ENCODE measurements around the gene NEK11. TPM values are rescaled to one million over a fixed set of nuclear protein-coding genes. Genes with fewer than 3 reads are reported as not detected.

NEK11 gene
- polyA plus RNA-seq, 1 of the 3 experiments (the other 2 are of a cell fraction) = 4.7 TPM

DNA sequence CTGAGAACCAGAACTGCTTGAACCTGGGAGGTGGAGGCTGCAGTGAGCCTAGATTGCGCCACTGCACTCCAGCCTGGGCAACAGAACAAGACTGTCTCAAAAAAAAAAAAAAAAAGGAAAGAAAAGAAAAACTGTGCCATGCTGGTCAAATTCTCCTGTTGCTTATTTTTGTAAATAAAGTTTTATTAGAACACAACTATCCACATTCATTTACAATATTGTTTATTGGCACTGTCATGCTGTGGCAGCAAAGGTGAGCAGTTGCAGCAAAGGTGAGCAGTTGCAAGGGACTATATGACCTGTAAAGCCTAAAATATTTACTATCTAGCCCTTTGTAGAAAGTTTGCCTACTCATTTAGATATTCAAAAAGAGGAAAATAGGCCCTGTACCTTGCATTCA, 18.4 kb upstream of the NEK11 start:
- POLR2A ChIA-PET = no interaction called here
- Histone ChIP-seq H3K9ac (no peak overlapping the region), H3K36me3 (replicated peaks in 1 of 2; ENCODE audit: control insufficient read depth in 1 of 2, insufficient read depth in 2 of 2, low read length in 1 of 2) (peaks cover 43 to 51% of the 10 kb centered on the region in 2 experiments), H3K79me2 (ENCODE audit: insufficient read depth) (no peaks in the 10 kb centered on the region), H3F3A (replicated peaks; ENCODE audit: insufficient read depth) (no peaks in the 10 kb centered on the region), H3K4me3 (ENCODE audit: low read depth in 2 of 2, low read length in 1 of 2) (no peak overlapping the region), H3K27ac (ENCODE audit: low read depth in 2 of 2, low read length in 1 of 2) (no peak overlapping the region), H3K9me3 (no peaks in the 10 kb centered on the region), H2AFZ (ENCODE audit: low read depth) (no peak overlapping the region), H4K20me1 (ENCODE audit: insufficient read depth) (no peaks in the 10 kb centered on the region), H3K9me2 (no peaks in the 10 kb centered on the region), H3K4me2 (no peak overlapping the region), H3K4me1 (ENCODE audit: control insufficient read depth in 1 of 2, insufficient read depth in 2 of 2, low read depth in 1 of 2, low read length in 1 of 2) (no peaks in the 10 kb centered on the region), H3K27me3 (ENCODE audit: insufficient read depth) (no peaks in the 10 kb centered on the region)
- CTCF ChIA-PET = no interaction called here
- no peak for DNase-seq
- TF ChIP-seq TAF1 (IDR thresholded peaks at IDR 0.05; ENCODE audit: borderline replicate concordance, low read depth, low read length) (no peak), MXI1 (IDR thresholded peaks at IDR 0.05; ENCODE audit: low read depth, low read length) (no peak), FOXJ3 (CRISPR knock-in tag; IDR thresholded peaks at IDR 0.05) (no peak), TCF12 (IDR thresholded peaks at IDR 0.05) (no peak)
- 93% methylated on average over 1 of the region's 1 CpG for WGBS (ENCODE audit: low lambda C conversion rate)

DNA sequence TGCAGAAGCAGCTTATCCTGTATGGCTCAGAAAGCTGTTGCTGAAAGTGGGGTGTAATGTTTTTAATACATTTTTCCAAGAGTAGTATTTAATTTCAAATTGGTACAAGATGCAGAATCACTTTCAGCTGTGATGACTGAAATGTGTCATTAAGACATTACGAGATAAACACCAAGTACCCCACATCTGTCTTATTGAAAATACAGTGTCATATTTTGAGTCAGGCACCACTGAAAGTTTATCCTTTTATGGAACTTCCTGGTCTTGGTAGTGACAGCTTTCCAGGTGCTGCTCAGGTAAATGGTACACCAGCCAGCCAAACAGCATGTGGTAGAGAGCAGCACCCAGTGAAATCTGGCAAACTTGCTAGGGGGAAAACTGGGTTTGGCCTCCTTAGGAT, 17.0 kb upstream of the NEK11 start:
- H3K79me2 ChIP-seq (ENCODE audit: insufficient read depth) = no peaks in the 10 kb centered on the region
- H3K9me2 ChIP-seq = no peaks in the 10 kb centered on the region
- H3K9me3 ChIP-seq = no peaks in the 10 kb centered on the region
- no peaks in the 10 kb centered on the region for H3K27me3 ChIP-seq (ENCODE audit: insufficient read depth)
- H4K20me1 ChIP-seq (ENCODE audit: insufficient read depth) = no peaks in the 10 kb centered on the region
- ChIA-PET CTCF (interaction anchor here (0.6 kb wide), 1 partner anchor 954 kb away, joined by 3 read pairs; no protein-coding TSS in a partner anchor), POLR2A (no interaction called here)
- no peak overlapping the region for H3K9ac ChIP-seq
- H3K4me2 ChIP-seq = no peak overlapping the region
- TF ChIP-seq POLR2AphosphoS5 (IDR thresholded peaks at IDR 0.05; ENCODE audit: low read depth, low read length) (no peak), GATA2 (CRISPR knock-in tag; IDR thresholded peaks at IDR 0.05) (no peak), MEF2A (IDR thresholded peaks at IDR 0.05; ENCODE audit: borderline replicate concordance, low read depth) (no peak), NRF1 (IDR thresholded peaks at IDR 0.05; ENCODE audit: low read depth, low read length) (no peak), TAF1 (IDR thresholded peaks at IDR 0.05; ENCODE audit: borderline replicate concordance, low read depth, low read length) (no peak), YY1 (IDR thresholded peaks at IDR 0.05; ENCODE audit: low read depth) (no peak), TEAD4 (IDR thresholded peaks at IDR 0.05; ENCODE audit: borderline replicate concordance, insufficient read depth) (no peak), FOXJ3 (CRISPR knock-in tag; IDR thresholded peaks at IDR 0.05) (no peak), REST (IDR thresholded peaks at IDR 0.05; ENCODE audit: low read depth, low read length) (no peak), CHD2 (IDR thresholded peaks at IDR 0.05; ENCODE audit: low read length, partially characterized antibody) (no peak), NFIC (IDR thresholded peaks at IDR 0.05; ENCODE audit: borderline replicate concordance) (no peak), FOXM1 (IDR thresholded peaks at IDR 0.05; ENCODE audit: low read depth) (no peak), MXI1 (IDR thresholded peaks at IDR 0.05; ENCODE audit: low read depth, low read length) (no peak), PBX3 (IDR thresholded peaks at IDR 0.05) (no peak)
- TF ChIP-seq, protein P1, sequence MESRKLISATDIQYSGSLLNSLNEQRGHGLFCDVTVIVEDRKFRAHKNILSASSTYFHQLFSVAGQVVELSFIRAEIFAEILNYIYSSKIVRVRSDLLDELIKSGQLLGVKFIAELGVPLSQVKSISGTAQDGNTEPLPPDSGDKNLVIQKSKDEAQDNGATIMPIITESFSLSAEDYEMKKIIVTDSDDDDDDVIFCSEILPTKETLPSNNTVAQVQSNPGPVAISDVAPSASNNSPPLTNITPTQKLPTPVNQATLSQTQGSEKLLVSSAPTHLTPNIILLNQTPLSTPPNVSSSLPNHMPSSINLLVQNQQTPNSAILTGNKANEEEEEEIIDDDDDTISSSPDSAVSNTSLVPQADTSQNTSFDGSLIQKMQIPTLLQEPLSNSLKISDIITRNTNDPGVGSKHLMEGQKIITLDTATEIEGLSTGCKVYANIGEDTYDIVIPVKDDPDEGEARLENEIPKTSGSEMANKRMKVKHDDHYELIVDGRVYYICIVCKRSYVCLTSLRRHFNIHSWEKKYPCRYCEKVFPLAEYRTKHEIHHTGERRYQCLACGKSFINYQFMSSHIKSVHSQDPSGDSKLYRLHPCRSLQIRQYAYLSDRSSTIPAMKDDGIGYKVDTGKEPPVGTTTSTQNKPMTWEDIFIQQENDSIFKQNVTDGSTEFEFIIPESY (IDR thresholded peaks at IDR 0.05; ENCODE audit: borderline replicate concordance, low read depth) = no peak
- TF ChIP-seq, protein P2, sequence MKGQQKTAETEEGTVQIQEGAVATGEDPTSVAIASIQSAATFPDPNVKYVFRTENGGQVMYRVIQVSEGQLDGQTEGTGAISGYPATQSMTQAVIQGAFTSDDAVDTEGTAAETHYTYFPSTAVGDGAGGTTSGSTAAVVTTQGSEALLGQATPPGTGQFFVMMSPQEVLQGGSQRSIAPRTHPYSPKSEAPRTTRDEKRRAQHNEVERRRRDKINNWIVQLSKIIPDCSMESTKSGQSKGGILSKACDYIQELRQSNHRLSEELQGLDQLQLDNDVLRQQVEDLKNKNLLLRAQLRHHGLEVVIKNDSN (IDR thresholded peaks at IDR 0.05; ENCODE audit: borderline replicate concordance, low read depth) = no peak
- no peak overlapping the region for H2AFZ ChIP-seq (ENCODE audit: low read depth)
- no peak for DNase-seq
- no peak overlapping the region for H3K27ac ChIP-seq (ENCODE audit: low read depth in 2 of 2, low read length in 1 of 2)
- H3K4me1 ChIP-seq (ENCODE audit: control insufficient read depth in 1 of 2, insufficient read depth in 2 of 2, low read depth in 1 of 2, low read length in 1 of 2) = no peaks in the 10 kb centered on the region
- H3K36me3 ChIP-seq (replicated peaks in 1 of 2; ENCODE audit: control insufficient read depth in 1 of 2, insufficient read depth in 2 of 2, low read length in 1 of 2) = peaks cover 52 to 57% of the 10 kb centered on the region in 2 experiments
- WGBS (ENCODE audit: low lambda C conversion rate) = 94% methylated on average over 1 of the region's 1 CpG
- no peaks in the 10 kb centered on the region for H3F3A ChIP-seq (replicated peaks; ENCODE audit: insufficient read depth)
- no peak overlapping the region for H3K4me3 ChIP-seq (ENCODE audit: low read depth in 2 of 2, low read length in 1 of 2)

Measured in SK-N-SH (cell line).